ENCODE results near the gene BAHCC1.

Gene BAHCC1

GRCh38 chr17:81492706-81493105 is 97.4 kb downstream of the BAHCC1 start (continued):
- no peak for TF ChIP-seq ZNF513 (tag by site-specific recombination; IDR thresholded peaks at IDR 0.05)

GRCh38 chr17:81493198-81494038 is 98.2 kb downstream of the BAHCC1 start:
- Histone ChIP-seq H3K4me1 (ENCODE audit: control insufficient read depth, insufficient read depth, low read length) (peaks cover 4% of the 10 kb centered on the region; the same call in 1 of the 2 replicates), H3K27ac (ENCODE audit: extremely low read depth, low read depth, low read length) (no peak overlapping the region), H3K9me3 (ENCODE audit: control insufficient read depth, insufficient read depth, low read depth, low read length) (no peaks in the 10 kb centered on the region), H3K36me3 (ENCODE audit: control insufficient read depth in 2 of 2, insufficient read depth in 1 of 2, low read length in 2 of 2) (no peaks in the 10 kb centered on the region), H3K4me3 (ENCODE audit: low read depth, low read length) (no peak overlapping the region)
- POLR2A ChIA-PET = interaction anchor here (0.5 to 2.9 kb wide), 5 partner anchors 9 to 74 kb away, joined by 3 to 24 read pairs (median 4); no protein-coding TSS in a partner anchor
- CTCF ChIA-PET = interaction anchor here (1.5 to 1.6 kb wide), 2 partner anchors 9 to 53 kb away, joined by 4 read pairs; no protein-coding TSS in a partner anchor
- TF ChIP-seq EGR2 (tag by site-specific recombination; IDR thresholded peaks at IDR 0.05; ENCODE audit: low read depth) = no peak
- TF ChIP-seq ZNF324 (tag by site-specific recombination; IDR thresholded peaks at IDR 0.05) = no peak
- peak; percentile 13; the same call in 1 of the 2 replicates for TF ChIP-seq SP2 (tag by site-specific recombination; IDR thresholded peaks at IDR 0.05)
- no peak for TF ChIP-seq YY2 (tag by site-specific recombination; IDR thresholded peaks at IDR 0.05)

- CTCF ChIA-PET = no interaction called here
- H3K36me3 ChIP-seq (ENCODE audit: control insufficient read depth in 2 of 2, insufficient read depth in 1 of 2, low read length in 2 of 2) = no peaks in the 10 kb centered on the region
- POLR2A ChIA-PET = interaction anchor here (1.4 kb wide), 1 partner anchor 16 kb away, joined by 3 read pairs; no protein-coding TSS in a partner anchor
- no peaks in the 10 kb centered on the region for H3K9me3 ChIP-seq (ENCODE audit: control insufficient read depth, insufficient read depth, low read depth, low read length)
- H3K4me1 ChIP-seq (ENCODE audit: control insufficient read depth, insufficient read depth, low read length) = peaks cover 3% of the 10 kb centered on the region; the same call in 1 of the 2 replicates
- H3K4me3 ChIP-seq (ENCODE audit: low read depth, low read length) = no peak overlapping the region
- H3K27ac ChIP-seq (ENCODE audit: extremely low read depth, low read depth, low read length) = no peak overlapping the region; the same call in 1 of the 2 replicates
- no peak for TF ChIP-seq SP3 (tag by site-specific recombination; IDR thresholded peaks at IDR 0.05)
- no peak for TF ChIP-seq ZBTB7A (tag by site-specific recombination; IDR thresholded peaks at IDR 0.05; ENCODE audit: low read depth)
- no peak for TF ChIP-seq ZNF311 (tag by site-specific recombination; IDR thresholded peaks at IDR 0.05; ENCODE audit: borderline replicate concordance)
- no peak for TF ChIP-seq GFI1B (tag by site-specific recombination; IDR thresholded peaks at IDR 0.05)
- no peak for TF ChIP-seq ZNF623 (tag by site-specific recombination; IDR thresholded peaks at IDR 0.05)
- TF ChIP-seq ZNF26 (tag by site-specific recombination; IDR thresholded peaks at IDR 0.05) = no peak
- TF ChIP-seq ZNF560 (tag by site-specific recombination; IDR thresholded peaks at IDR 0.05; ENCODE audit: borderline replicate concordance) = no peak
- no peak for TF ChIP-seq ZNF701 (tag by site-specific recombination; IDR thresholded peaks at IDR 0.05)
- peak; percentile 47; the same call in 1 of the 2 replicates for TF ChIP-seq SCRT1 (tag by site-specific recombination; IDR thresholded peaks at IDR 0.05; ENCODE audit: borderline replicate concordance)
- TF ChIP-seq ZNF138 (tag by site-specific recombination; IDR thresholded peaks at IDR 0.05; ENCODE audit: borderline replicate concordance) = no peak
- TF ChIP-seq ZNF518A (tag by site-specific recombination; conservative IDR thresholded peaks at IDR 0.05; ENCODE audit: low read depth) = no peak
- TF ChIP-seq ZNF76 (tag by site-specific recombination; IDR thresholded peaks at IDR 0.05; ENCODE audit: borderline replicate concordance, low read depth) = no peak
- no peak for TF ChIP-seq AEBP2 (tag by site-specific recombination; IDR thresholded peaks at IDR 0.05; ENCODE audit: borderline replicate concordance)
- TF ChIP-seq ZBTB20 (tag by site-specific recombination; IDR thresholded peaks at IDR 0.05) = no peak
- TF ChIP-seq ZNF16 (tag by site-specific recombination; IDR thresholded peaks at IDR 0.05; ENCODE audit: low read depth) = no peak
- peak; percentile 44 for TF ChIP-seq ZNF341 (tag by site-specific recombination; IDR thresholded peaks at IDR 0.05; ENCODE audit: low read depth)
These were observed 99.5 kb downstream of the BAHCC1 start for GRCh38 chr17:81494626-81495377.

All from HEK293 (cell line).